Immature natural killer cell (primary cell): ENCODE measurements around the gene MATR3. TPM values are rescaled to one million over a fixed set of nuclear protein-coding genes. Genes with fewer than 3 reads are reported as not detected.

Source experiments
- polyA plus RNA-seq, 3 donors: library from polyadenylated mRNA; unstranded; fragments of 300-500 nt; fragmentation: Illumina TruSeq; gene quantifications; one replicate each; pipeline ENCODE4 v1.2.3, GENCODE V29; 2021

MATR3 gene
- polyA plus RNA-seq, 3 donors from 2014 or later: 322 to 380 (median 361) TPM

Other genes with a start within 250 kb of the MATR3 start
- 10 to 100 TPM; 22.0 to 22.7 (median 22.1) TPM for gene SIL1, start 95.4 kb upstream of the MATR3 start, polyA plus RNA-seq
- 100 to 1,000 TPM; 340 to 565 (median 409) TPM for gene PAIP2, start 48.1 kb downstream of the MATR3 start, polyA plus RNA-seq
- gene SLC23A1, start 89.6 kb downstream of the MATR3 start, polyA plus RNA-seq: under 1 TPM in 1 of 3 donors, not detected in 2; 0.19 TPM
- 1 to 10 TPM; 1.3 to 2.9 (median 2.8) TPM for gene MZB1, start 96.2 kb downstream of the MATR3 start, polyA plus RNA-seq
- 1 to 10 TPM in 1 of 3 donors, under 1 TPM in 1, not detected in 1; 0.39 to 1.4 TPM for gene PROB1, start 101.4 kb downstream of the MATR3 start, polyA plus RNA-seq
- gene SPATA24, start 110.3 kb downstream of the MATR3 start, polyA plus RNA-seq: 1 to 10 TPM in 2 of 3 donors, not detected in 1; 4.5 to 5.6 TPM
- gene DNAJC18, start 145.8 kb downstream of the MATR3 start, polyA plus RNA-seq: 1 to 10 TPM in 2 of 3 donors, not detected in 1; 3.7 to 4.3 TPM
- under 1 TPM in 1 of 3 donors, not detected in 2; 0.73 TPM for gene ECSCR, start 169.0 kb downstream of the MATR3 start, polyA plus RNA-seq
- gene SMIM33, start 177.3 kb downstream of the MATR3 start, polyA plus RNA-seq: not detected
- gene STING1, start 189.0 kb downstream of the MATR3 start, polyA plus RNA-seq: 100 to 1,000 TPM in 2 of 3 donors, 10 to 100 TPM in 1; 67.8 to 150 (median 142) TPM